Measurements from ENCODE around the gene ROPN1B.

The ROPN1B gene

GRCh38 chr3:126005951-126006350 is 37.0 kb downstream of the ROPN1B start:
- DNase-seq = no peak

- DNase-seq = no peak
These were observed 39.2 kb downstream of the ROPN1B start for GRCh38 chr3:126008219-126008618.

DNA sequence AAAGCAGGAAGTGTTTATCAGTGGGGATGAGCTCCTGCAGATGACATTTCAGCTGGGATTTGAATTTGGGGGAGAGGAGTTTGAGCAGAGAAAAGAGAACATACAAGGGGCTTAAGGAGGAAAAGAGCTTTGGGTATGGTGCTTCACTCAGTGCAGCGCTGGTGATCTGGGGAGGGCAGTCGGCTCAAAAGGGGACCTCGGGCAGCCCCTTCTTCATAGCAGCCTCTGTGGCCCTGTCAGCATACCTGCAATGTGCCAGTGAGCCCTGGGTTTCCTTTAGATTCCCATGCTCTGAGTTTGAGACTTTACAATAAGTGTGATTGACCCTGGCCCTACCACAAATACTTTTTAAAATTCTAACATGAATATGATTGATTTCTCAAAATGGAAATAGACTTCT is 40.2 kb downstream of the ROPN1B start:
- DNase-seq = no peak

DNA sequence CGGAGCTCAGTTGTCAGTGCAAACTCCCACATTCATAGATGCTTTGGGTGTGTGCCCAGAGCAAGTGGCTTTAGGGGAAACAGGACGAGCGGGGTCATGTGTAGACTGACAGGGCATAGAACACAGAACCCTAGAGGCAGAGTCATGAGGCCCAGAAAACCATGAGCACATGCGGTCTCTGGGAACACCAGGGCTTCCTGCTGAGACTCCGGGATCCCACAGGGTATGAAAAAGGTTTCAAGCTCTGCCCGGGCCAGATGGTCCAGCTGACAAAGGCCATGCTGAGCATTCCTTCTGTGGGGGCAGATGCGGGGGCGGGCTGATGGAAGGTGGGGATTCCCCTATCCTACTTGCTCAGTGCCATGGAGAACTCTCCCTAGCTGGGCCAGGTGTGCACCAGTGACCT is 44.8 kb downstream of the ROPN1B start:
- DNase-seq = no peak

GRCh38 chr3:126014252-126014651 is 45.3 kb downstream of the ROPN1B start:
- DNase-seq = no peak

GRCh38 chr3:126015075-126015474 is 46.1 kb downstream of the ROPN1B start:
- no peak for DNase-seq

DNA sequence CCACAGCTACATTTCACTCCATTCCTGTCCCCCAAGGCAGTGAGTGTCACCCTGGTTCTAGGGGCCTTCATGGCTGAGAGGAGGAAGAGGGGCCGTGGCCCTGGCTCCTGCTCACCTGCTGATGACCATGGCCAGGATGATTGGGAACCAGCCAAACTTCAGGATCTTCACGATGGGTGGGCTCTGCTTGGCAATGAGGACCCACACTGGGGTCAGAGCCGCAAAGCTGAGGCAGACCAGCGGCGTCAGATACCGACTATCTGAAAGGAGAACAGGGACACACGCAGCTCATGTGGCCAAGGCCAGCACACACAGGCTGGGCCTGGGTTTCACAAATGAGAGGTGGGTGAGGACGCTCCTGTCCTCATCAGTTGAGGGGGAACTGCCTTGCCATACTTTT is 47.6 kb downstream of the ROPN1B start:
- DNase-seq = no peak

DNA sequence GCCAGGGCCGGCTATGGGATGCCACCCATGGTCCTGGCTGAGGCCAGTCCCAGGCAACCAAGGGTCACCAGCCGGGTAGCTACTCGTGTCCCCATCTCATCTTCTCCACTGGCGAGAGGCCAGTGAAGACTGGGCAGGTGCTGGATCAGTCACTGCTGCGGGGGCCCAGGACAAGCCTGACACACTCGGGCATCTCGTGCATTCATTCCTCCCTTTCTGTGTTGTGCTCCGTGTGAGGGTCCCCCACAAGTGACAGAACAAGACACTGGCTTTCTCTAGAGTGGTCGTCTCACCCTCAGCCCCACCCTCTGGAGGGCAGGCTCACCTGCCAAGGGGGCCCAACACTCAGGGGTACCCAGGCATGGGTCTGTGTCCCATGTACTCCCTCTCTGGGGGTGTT is 48.4 kb downstream of the ROPN1B start:
- DNase-seq = no peak

DNA sequence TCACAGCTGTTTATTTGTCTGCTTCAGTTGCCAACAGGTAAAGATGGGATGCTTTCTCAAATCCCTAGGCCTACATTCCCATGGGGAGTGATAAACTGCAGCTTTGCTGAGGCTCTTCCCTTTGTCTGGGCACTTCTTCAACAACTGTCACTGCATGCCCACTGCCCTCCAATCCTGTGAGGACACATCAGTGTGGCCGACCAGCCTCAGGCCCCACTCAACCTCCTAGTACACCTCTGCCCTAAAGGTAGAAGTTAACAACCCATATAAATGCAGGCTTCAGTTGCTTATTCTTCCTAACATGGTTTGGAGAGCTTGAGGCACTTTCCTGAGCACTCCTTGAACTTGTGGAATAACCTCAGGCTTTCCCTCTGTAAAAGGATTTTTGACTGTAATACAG is 49.6 kb downstream of the ROPN1B start:
- no peak for DNase-seq

- no peak for DNase-seq
These were observed 50.0 kb downstream of the ROPN1B start for GRCh38 chr3:126018995-126019394.

DNA sequence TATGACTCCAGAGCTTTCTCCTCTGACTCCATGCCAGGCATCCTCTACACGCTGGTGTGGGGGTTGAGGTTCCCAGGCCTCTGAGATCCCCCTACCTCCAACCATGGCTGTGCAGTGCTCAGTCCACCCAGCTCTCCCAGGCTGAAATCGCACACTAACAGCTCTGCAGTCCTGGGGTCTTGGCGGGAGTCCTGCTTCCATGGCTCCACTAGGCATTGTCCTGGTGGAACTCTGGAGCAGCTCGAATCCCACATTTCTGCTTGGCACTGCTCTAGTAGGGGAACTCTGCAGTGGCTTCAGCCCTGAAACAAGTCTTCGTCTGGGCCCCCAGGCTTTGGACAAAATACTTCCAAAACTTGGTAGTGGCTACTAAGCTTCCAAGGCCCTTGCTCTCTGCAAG is 50.7 kb downstream of the ROPN1B start:
- DNase-seq = no peak

DNA sequence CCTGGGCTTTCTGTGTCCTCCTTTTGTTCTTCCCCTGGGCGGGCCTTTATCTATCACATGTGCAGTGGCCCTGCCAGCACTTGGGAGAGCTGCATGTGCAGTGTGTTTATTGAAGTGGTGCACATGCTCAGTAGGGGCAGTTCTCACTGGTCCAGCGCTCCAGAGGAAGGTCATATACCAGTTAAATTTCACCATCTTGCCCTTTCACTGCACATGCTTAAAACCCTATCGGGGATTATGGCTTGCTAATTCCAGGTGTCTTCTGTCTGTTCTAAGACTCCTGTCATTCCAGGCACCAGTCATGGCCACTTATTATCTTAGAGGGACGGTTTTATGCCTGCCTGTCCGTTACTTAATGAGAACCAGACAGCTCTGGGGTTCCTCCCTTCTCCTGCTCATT is 52.2 kb downstream of the ROPN1B start:
- DNase-seq = no peak

- DNase-seq = no peak
These were observed 52.7 kb downstream of the ROPN1B start for GRCh38 chr3:126021702-126022101.

GRCh38 chr3:126022741-126023359 is 53.9 kb downstream of the ROPN1B start:
- DNase-seq = no peak

GRCh38 chr3:126023390-126023789 is 54.4 kb downstream of the ROPN1B start:
- no peak for DNase-seq

DNA sequence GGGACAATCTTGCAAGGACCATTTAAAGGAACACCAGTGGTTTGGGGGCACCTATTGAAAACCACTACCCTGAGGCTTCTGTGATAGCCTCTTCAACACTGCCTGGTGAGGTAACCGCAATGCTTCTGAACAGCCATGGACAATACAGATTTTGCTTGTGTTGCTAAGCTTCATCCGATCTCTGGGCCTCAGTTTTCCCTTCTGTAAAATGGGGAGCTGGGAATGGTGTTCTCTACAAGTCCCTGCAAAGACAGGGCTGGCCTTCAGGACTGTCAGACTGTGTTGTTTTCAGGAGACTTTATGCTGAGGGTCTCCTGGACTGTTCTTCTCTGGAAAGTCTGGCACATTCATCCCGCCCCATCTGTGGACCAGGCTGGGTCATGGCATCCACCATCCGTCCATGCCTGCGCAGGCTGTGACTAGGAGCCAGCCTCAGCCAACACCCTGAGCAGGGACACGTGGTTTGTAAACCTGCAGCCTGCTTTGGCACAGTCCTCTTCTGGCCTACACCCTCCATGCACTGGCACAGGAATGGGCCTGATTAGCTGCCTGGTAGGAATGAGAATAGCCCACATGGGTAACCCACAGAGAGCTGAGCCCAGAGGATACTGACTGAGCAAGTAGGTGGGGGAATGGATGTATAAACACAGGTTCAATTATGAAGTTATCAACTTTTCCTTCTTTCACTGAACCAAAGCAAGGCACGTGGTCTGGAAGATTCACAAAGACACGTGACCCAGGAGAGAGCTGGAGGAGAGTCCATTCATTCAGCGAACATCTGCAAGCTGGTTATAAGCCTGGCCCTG is 55.3 kb downstream of the ROPN1B start:
- DNase-seq = no peak

GRCh38 chr3:126025116-126025729 is 56.2 kb downstream of the ROPN1B start:
- DNase-seq = no peak

GRCh38 chr3:126025862-126026261 is 56.9 kb downstream of the ROPN1B start:
- no peak for DNase-seq

GRCh38 chr3:126026277-126026751 is 57.3 kb downstream of the ROPN1B start:
- DNase-seq = no peak

GRCh38 chr3:126026761-126027160 is 57.8 kb downstream of the ROPN1B start:
- no peak for DNase-seq

- DNase-seq = no peak
These were observed 59.1 kb downstream of the ROPN1B start for GRCh38 chr3:126028096-126028495.

GRCh38 chr3:126029241-126029640 is 60.3 kb downstream of the ROPN1B start:
- no peak for DNase-seq

DNA sequence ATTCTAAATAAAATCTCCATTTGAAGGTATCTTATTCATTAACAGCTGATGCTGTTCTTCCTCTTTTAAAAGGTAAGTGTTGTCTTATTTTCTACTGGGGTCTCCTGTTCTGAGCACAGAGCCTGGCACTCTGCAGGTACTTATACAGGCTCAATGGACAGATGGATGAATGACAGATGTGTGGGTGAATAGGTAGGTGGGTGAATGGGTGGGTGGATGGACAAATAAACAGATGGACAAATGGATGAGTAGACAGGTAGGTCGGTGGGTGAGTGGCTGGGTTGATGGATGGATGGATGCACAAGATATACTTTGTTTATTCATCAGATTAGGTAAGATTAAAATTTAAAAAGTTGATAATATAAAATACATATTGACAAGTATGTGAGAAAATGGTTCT is 61.5 kb downstream of the ROPN1B start:
- DNase-seq = no peak

- no peak for DNase-seq
These were observed 63.0 kb downstream of the ROPN1B start for GRCh38 chr3:126031981-126032471.
